CD4-positive, alpha-beta T cell treated with Interleukin-15 for 4 hours (primary cell): ENCODE data around the gene CADPS2.

Source experiments
- DNase-seq: peaks from one replicate; pipeline ENCODE4 v3.0.0-alpha.2; 2020; ENCODE audit warnings: low spot score

Gene CADPS2

DNA sequence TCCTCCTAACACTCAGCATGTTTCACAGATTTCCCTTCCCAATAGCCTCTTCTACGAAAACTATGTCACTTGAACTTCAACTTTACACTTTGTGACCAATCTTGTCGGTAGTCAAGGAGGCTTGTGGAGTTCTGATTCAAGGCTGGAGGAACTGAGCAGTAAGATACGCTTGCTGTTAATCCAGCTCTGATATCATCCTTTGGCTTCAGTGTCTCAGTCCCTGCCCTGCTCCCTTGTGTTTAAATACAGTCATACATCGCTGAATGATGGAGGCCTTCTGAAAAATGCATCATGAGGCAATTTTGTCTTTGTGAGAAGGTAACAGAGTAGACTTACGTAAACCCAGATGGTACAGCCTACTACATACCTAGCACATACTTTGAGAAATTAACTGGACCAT, 360.9 kb downstream of the CADPS2 start:
- no peak for DNase-seq

DNA sequence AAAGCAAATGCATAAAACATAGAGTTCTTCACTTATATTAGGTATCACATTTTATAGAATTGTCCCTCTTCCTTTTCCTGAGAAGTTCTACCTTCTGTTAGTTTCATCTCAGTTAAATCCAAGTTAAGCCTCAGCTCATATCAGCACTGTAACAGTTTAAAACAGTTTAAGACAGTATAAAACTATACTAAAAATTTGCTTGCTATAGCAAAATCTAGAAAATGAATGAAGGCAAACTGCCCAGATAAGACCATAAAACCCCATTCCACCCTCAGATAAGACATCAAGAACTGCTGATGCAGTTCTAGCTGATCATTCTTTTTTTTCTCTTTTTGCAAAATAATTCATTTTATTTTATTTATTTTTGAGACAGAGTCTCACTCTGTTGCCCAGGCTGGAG, 364.5 kb downstream of the CADPS2 start:
- no peak for DNase-seq

DNA sequence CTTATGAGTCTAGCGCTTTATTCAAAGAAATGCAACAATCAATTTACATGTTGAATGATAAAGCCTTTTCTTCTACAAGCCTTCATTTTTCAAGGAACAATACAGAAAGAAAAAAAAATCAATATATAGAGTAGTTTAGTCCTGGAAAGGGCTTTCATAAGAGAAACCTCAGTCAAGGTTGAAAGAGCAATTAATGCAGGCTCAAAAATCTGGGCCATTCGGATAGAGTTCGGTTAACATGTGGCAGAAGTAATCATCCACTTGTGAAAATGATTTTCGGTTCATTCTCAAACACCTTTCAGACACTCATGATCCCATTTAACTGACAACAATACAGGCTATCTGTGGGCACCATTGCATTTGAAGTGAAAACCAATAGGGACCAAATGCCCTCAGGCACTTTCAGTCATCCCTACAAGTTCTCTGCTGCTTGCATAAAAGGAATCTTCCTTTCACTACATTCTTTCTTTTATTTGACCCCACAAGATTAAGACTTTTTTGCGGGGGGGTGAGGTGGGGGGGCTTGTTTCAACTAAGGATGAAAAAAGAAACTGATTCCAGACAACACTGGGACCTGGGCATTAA, 365.2 kb downstream of the CADPS2 start:
- DNase-seq = no peak

DNA sequence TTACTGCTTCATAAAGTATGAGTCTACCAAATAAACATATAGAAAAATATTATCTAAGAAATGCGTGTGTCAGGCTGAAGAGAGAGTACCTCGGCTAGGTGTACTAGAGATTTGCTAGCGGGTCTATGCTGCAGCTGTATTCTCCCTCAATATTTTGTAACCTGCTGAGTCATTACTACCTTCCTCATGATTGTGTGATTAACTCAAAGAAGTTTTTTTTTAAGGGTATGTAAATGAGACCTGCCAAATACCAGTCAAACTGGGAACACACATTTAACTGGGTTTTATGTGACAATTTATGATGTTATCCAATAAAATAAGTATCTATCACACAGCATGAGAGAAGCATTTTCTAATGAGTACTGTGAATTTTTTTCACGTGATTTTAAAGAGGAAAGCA, 367.8 kb downstream of the CADPS2 start:
- no peak for DNase-seq

DNA sequence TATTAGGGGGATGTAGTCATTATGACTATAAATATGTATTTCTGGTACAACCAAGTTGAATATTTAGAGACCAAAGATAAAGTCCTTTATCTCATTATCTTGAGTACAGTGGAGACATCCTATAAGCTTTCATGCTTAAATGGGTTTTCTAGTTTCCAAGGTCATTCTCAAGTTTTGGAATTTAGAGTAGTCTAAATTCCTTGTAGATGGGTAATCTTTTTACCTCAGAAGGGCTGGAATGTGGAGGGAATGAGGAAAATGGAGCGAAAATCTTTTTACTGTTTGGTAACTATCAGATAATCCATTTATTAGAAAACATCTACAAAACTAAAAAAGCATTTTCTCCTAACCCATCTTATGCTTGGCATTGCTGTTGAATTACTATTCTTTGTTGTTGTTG, 368.7 kb downstream of the CADPS2 start:
- DNase-seq = no peak

DNA sequence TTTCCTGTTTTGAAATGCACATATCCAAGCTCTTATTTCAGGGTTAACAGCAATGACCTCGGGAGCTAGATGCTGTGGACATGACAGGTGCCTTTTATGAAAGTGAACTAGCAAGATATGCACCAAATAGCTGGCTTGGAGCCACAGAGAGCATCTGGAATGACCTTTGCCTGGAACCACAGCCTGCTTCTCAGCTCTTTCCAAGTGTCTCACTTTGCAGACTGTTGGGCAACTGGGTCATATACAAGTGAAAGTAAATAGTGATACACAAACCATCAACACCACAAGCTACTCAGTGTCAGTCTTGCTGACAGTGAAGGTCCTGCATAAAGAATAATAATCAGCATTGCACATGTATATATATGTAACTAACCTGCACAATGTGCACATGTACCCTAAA, 370.9 kb downstream of the CADPS2 start:
- no peak for DNase-seq

DNA sequence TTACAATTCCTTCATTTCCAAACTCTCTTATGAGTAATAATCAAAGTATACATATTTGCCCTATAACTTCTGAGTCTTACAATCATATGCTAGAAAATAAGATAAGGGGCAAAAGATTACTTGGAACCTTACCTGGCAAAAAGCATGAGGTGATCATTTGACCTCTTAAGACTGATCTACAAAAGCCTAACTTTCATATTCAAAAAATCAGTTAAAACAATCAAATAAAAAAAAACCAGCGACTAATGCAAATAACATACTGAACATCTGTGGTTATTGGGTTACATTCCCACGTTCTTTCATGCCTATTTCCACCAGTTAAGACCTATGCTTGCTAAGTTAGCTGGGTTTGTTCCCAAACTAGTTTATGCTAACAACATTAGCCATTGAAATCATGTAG, 375.0 kb downstream of the CADPS2 start:
- no peak for DNase-seq

DNA sequence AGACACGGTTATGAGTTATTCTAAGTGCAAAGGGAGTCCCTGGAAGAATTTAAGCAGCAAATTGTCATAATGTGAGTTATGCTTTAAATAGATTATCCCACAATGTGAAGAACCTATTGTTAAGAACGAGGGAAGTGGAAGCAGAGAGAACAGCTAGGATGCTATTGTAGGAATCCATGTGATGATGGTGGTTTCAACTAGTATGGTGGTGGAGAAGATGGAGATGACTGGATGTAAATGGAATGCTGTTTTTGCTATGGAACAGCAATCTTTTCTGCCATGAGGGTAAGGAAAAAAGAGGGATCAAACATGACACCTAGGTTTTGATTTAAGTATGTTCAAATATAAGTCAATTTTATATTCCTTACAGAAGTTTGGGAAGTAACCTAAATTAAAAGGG, 378.7 kb downstream of the CADPS2 start:
- no peak for DNase-seq

DNA sequence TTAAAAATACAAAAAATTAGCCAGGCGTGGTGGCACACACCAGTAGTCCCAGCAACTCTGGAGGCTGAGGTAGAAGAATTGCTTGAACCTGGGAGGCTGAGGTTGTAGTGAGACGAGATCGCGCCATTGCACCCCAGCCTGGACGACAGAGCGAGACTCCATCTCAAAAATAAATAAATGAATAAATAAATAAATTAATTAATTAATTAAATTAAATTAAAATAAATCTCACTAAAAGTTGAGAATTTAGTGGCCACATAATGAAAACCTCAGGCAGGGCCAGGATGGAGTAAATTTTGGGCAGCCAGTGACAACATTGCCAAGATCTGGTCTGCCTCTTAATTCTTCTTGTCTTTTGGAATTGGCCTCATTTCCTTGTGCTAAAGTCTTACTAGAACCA, 394.3 kb downstream of the CADPS2 start:
- DNase-seq = no peak

DNA sequence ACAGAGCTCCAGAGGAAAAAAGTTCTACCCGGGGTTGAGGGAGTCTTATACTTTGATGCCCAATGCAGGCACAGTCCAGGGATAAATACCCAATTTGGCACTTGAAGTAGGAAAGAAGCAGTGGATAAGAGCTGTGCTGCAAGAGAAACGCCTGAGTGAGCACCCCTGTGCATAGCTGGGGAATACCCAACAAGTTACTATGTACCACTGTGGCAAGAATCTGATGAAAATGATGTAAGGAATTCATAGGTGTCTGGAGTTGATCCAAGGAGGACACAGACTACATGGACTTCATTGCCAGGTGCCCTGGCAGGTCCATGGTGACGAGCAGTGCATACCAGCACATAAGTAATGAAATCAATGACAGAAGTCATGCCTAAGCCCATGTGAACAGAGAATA, 398.0 kb downstream of the CADPS2 start:
- DNase-seq = no peak

DNA sequence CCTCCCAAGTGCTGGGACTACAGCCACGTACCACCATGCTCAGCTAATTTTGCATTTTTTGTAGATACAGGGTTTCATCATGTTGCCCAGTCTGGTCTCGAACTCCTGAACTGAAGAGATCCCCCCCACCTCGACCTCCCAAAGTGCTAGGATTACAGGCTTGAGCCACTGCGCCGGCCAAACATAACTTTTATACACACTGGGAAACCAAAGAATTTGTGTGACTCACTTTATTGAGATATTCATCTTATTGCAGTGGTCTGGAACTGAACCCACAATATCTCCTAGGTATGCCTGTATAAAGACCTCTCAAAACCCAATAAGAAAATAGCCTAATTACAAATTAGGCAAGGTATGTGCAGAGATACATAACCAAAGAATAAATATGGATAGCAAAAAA, 399.1 kb downstream of the CADPS2 start:
- DNase-seq = no peak

DNA sequence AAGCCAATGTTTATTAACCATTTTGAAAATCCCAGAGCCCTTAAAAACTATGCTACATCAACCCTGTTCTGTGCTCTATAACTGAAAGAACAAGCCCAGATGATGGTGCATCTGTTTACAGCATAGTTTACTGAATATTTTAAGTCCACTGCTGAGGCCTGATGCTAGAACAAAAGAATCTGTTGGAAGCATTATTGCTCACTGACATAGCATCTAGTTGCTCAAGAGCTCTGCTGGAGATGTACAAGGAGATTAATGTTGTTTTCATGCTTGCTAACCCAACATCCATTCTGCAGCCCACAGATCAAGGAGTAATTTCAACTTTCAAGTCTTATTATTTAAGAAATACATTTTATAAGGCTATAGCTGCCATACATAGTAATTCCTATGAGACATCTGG, 400.4 kb downstream of the CADPS2 start:
- DNase-seq = no peak

DNA sequence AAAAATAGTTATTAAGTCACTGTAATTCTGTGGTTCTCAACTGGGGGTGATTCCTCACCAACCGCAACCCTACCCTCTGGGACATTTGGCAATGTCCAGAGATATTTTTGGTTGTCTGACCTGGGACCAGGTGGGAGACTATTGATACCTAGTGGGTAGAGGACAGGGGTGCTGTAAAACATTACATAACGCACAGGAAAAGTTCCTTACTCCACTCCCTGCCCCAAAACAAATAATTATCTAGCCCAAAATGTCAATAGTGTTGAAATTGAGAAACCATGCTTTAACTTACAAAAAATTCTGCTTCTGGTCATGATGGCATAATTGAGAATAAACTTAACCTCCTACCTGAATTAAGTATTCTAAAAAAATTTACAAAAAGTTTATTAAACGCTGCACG, 404.0 kb downstream of the CADPS2 start:
- DNase-seq = no peak

DNA sequence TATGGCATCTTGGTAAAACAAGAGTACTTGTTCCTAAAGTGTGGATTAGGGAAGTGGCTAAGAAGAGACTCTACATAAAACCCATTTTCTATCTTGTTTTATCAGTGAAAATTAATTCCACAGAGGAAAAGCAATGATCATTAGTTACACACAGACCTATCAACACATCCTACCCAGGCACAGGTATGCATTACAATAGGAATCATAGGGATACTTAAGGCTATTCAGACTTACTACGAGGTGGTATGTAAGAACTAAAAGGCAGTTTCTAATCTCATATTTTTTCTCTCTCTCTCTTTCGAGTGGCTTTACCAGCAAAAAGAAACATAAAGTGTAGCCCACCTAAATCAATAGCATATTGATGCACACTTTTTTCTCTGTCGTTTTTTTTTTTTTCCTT, 415.4 kb downstream of the CADPS2 start:
- no peak for DNase-seq

DNA sequence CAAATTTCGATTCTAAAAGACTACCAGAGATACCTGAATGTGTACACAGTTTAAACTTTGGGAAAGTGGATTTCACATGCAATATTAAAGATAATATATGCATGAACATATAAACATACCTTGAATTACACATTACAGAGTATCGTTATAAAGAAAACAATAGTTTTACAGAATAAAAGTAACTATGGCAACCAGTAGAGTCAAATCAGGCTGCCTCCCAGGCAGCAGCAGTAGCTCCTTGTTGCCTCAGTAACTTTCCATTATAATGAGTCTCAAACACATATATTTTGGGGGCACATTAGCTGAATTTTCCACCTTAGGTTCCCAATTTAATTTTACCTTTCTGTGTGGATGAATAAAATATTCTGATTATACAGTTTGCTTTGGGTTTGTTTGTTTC, 417.3 kb downstream of the CADPS2 start:
- no peak for DNase-seq

DNA sequence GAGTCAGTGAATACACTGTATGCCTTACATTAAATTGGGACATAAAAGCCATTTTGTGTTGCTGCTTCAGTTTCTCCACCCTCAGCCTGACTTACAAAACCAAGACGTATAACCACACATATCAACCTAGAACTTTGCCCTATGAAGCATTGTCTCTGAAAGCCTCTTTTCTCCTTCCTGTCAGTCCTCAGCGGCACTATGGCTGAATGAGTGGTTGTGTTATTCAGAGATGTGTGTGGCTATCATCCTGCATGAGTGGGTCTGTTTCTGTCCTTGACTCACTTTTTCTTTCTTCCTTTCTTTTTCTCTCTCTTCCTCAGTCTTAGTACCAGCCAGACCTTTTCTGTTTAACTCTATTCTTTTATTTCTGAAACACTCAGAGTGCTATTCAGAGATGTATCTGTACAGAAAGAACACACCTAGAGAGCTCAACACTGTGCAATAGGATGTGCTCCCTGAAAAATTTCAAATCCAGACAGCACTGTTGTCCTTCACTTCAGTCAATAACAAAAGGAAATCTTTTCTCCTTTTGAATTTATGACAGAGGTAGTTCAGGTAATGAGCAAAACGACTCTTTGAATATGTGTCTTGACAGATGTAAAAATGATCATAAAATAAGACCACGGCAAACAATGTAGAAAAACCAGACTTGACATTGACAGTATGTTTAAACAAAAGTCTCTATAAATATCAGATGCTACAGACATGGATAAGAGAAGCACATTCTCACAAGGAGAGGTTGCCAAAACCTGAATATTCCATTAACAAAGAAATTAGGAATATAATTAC, 418.4 kb downstream of the CADPS2 start:
- no peak for DNase-seq

DNA sequence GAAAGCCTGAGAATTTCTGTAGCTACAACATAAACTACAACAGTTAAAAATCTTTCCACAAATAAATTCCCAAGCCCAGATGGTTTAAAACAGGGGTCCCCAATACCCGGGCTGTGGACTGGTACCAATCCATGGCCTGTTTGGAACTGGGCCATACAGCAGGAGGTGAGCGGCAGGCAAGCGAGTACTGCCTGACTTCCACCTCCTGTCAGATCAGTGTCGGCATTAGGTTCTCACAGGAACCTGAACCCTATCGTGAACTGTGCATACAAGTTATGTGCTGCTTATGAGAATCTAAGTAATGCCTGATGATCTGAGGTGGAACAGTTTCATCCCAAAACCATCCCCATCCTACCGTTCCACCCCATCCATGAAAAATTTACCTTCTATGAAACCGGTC, 421.0 kb downstream of the CADPS2 start:
- no peak for DNase-seq

DNA sequence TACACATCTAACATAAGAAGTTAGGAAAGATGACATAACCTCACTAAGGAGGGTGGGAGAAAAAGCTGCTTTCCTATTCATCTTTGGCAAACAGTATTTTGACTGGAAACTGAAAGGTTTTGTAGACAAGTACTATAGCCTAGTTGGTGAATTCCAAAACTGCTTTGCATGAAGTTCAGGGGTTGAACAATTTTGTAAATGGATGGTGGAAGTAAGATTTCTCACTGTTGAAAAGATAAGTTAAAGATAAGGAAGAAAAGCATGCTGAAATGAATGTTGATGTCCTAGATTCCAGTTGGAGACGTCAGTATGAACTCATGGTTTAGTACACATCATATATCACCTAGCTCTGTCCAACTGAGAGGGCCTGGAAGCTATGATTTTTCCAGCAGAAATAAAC, 422.6 kb downstream of the CADPS2 start:
- DNase-seq = no peak

DNA sequence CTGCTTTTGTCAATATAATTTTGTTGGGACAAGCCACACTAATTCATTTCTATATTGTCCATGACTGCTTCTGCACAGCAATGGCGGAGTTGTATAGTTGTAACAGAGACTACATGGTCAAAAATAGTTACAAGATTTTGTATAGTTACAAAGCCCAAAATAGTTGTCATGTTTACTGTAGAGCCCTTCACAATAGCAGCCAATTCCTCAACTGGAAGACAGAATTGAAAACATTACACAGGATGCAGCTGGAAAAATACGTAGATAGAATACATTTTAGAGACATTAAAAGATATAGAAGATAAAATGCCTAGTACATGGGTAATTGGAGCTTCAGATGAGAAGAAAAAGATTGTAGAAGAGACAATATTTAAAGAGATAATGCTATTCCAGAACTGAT, 425.3 kb downstream of the CADPS2 start:
- DNase-seq = no peak

DNA sequence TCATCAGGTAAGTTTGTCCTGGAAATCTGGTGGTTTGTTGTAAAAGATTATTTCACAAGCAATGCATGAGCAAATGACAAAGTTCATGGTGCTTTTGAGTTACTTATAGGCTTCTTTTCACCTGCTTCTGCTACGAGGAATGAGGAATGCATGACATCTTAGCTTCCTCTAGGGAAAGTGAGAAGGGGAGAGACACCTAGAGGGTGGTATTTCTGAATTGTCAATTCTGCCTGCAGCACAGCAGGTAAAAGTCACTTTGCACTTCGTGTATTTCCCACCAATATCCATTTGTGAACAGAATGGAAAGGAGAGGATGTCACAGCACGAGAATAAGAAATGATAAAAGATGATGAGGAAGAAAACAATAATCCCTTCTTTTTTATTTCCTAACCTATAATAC, 428.3 kb downstream of the CADPS2 start:
- no peak for DNase-seq

DNA sequence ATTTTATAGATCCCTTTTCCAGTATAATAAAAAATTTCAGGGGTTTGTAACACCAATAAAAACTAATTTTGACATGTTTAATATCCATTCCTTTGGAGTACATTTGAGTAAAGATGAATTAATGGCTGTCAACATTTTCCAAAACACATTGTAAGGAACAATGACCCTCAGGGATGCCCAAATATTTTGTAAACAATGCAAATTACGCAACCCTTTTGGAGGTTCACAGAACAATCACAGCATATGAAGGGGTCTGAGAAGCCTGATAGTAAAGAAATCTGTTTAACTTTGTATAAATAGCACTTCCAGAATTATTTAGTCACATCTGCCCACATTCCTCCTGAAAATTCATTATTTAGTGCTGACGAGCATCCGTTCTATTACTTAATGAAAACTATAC, 428.9 kb downstream of the CADPS2 start:
- DNase-seq = no peak

DNA sequence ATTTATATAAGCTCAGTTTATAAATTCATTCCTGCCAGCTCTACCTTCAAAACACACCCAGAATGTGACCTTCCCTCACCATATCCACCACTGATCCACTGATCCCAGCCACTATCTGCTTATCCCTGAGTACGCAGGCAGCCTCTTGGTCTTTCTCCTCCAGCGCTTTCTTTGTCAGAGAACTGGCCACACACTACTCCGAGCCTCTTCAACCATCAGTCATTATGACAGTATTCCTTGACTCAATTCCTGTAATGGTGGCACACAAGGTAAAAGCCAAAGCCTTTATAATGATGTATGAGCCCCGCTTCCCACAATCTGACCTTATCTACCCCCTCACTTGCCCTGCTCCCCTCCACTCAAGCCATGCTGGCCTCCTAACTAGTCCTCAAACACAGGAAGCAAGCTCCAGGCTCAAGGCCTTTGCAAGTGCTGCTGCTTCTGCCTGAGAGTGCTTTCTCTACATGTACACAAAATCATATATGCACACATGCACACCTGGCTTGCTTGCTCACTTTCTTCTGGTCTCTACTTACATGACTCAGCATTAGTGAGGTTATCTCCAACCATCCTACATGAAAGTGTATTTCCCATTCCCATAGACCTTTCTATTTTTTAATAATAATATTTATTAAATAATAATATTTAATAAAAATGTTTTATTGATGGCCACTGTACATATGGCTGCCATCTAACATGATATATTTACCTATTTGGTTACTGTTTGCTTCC, 431.3 kb downstream of the CADPS2 start:
- no peak for DNase-seq

DNA sequence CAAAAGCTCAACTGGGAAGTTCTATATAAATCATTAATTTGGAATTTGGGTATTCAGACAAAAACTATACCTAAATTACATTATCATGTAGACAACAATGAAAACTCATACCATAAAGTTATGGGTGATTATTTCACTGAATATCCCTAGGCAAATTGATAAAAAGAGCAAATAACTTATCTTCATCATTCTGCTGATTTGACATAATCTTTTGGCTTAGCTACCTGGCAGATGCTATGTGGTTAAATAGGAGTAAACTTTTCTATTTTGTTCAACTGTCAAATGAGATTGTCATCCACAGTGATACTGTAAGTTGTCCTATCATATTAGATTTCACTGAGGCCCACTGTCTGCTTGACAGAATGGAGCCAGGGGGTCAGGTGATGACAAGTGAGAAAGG, 432.8 kb downstream of the CADPS2 start:
- DNase-seq = no peak
